ENCODE results near the gene STAT3. TPM values are rescaled to one million over a fixed set of nuclear protein-coding genes. Genes with fewer than 3 reads are reported as not detected.
A peak's percentile ranks its signal among the peaks of the same experiment; 100 is the strongest.

STAT3 gene
- total RNA-seq, 1 donor from 2014 or later, result 281 TPM

- TF ChIP-seq CTCF (IDR thresholded peaks at IDR 0.05), result no peak
- H3K36me3 Mint-ChIP-seq (ENCODE audit: unreplicated experiment), result peaks cover 55% of the 10 kb centered on the region
- H3K4me3 Mint-ChIP-seq (ENCODE audit: unreplicated experiment), result no peak overlapping the region
- no peaks in the 10 kb centered on the region for H3K9me3 Mint-ChIP-seq (ENCODE audit: unreplicated experiment)
- H3K27ac Mint-ChIP-seq (ENCODE audit: unreplicated experiment), result peak overlapping the region; percentile 18
- H3K27me3 Mint-ChIP-seq (ENCODE audit: unreplicated experiment), result no peaks in the 10 kb centered on the region
- peaks cover 31% of the 10 kb centered on the region for H3K4me1 Mint-ChIP-seq (ENCODE audit: unreplicated experiment)
- no peak for DNase-seq (ENCODE audit: extremely low spot score, unreplicated experiment)
These were observed 55.2 kb downstream of the STAT3 start for GRCh38 chr17:42333053-42333452.

- Mint-ChIP-seq H3K36me3 (ENCODE audit: unreplicated experiment) (peaks cover 50% of the 10 kb centered on the region), H3K4me1 (ENCODE audit: unreplicated experiment) (peaks cover 27% of the 10 kb centered on the region), H3K4me3 (ENCODE audit: unreplicated experiment) (peak overlapping the region; percentile 16), H3K27me3 (ENCODE audit: unreplicated experiment) (no peaks in the 10 kb centered on the region), H3K9me3 (ENCODE audit: unreplicated experiment) (no peaks in the 10 kb centered on the region), H3K27ac (ENCODE audit: unreplicated experiment) (peak overlapping the region; percentile 94)
- TF ChIP-seq CTCF (IDR thresholded peaks at IDR 0.05), result peak; percentile 17
- DNase-seq (ENCODE audit: extremely low spot score, unreplicated experiment), result no peak
These were observed 58.9 kb downstream of the STAT3 start for GRCh38 chr17:42329025-42329976.

GRCh38 chr17:42325026-42325425 lies 63.2 kb downstream of the STAT3 start:
- H3K4me3 Mint-ChIP-seq (ENCODE audit: unreplicated experiment), result no peak overlapping the region
- no peak for DNase-seq (ENCODE audit: extremely low spot score, unreplicated experiment)
- no peak for TF ChIP-seq CTCF (IDR thresholded peaks at IDR 0.05)
- H3K4me1 Mint-ChIP-seq (ENCODE audit: unreplicated experiment), result peaks cover 32% of the 10 kb centered on the region
- H3K27ac Mint-ChIP-seq (ENCODE audit: unreplicated experiment), result peak overlapping the region; percentile 41
- no peaks in the 10 kb centered on the region for H3K27me3 Mint-ChIP-seq (ENCODE audit: unreplicated experiment)
- peaks cover 56% of the 10 kb centered on the region for H3K36me3 Mint-ChIP-seq (ENCODE audit: unreplicated experiment)
- H3K9me3 Mint-ChIP-seq (ENCODE audit: unreplicated experiment), result no peaks in the 10 kb centered on the region

- H3K4me3 Mint-ChIP-seq (ENCODE audit: unreplicated experiment), result no peak overlapping the region
- peak overlapping the region; percentile 74 for H3K27ac Mint-ChIP-seq (ENCODE audit: unreplicated experiment)
- no peaks in the 10 kb centered on the region for H3K27me3 Mint-ChIP-seq (ENCODE audit: unreplicated experiment)
- no peaks in the 10 kb centered on the region for H3K9me3 Mint-ChIP-seq (ENCODE audit: unreplicated experiment)
- TF ChIP-seq CTCF (IDR thresholded peaks at IDR 0.05), result no peak
- no peak for DNase-seq (ENCODE audit: extremely low spot score, unreplicated experiment)
- H3K36me3 Mint-ChIP-seq (ENCODE audit: unreplicated experiment), result peaks cover 53% of the 10 kb centered on the region
- H3K4me1 Mint-ChIP-seq (ENCODE audit: unreplicated experiment), result peaks cover 21% of the 10 kb centered on the region
These were observed 64.9 kb downstream of the STAT3 start for GRCh38 chr17:42323268-42323773.
